ENCODE measurements around the gene DNASE1L1. TPM values are rescaled to one million over a fixed set of nuclear protein-coding genes. Genes with fewer than 3 reads are reported as not detected.
"Not testable (repeated sequence)": the region's sequence is repeated elsewhere in the genome, so short reads cannot be mapped to it uniquely, and the experiment has no call there.

DNASE1L1 gene
- total RNA-seq, 2 donors from 2014 or later, result 20.5 to 22.6 TPM

GRCh38 chrX:154411981-154412340 is 2.9 kb upstream of the DNASE1L1 start:
- peaks cover 7% of the 10 kb centered on the region for H3K4me1 Mint-ChIP-seq
- peak overlapping the region; percentile 79 for H3K27ac Mint-ChIP-seq
- H3K27me3 Mint-ChIP-seq, result no peaks in the 10 kb centered on the region
- no peaks in the 10 kb centered on the region for H3K36me3 Mint-ChIP-seq (ENCODE audit: low read depth)
- DNase-seq (peak in 2 of 3 donors; percentile 20 to 21), ATAC-seq (peak; percentile 63)
- H3K4me3 Mint-ChIP-seq, result peak overlapping the region; percentile 82
- no peaks in the 10 kb centered on the region for H3K9me3 ChIP-seq (ENCODE audit: control insufficient read depth, low read length, poor library complexity, severe bottlenecking)

- Mint-ChIP-seq H3K36me3 (ENCODE audit: low read depth) (no peaks in the 10 kb centered on the region), H3K27ac (no peak overlapping the region), H3K4me3 (peak overlapping the region; percentile 39), H3K27me3 (no peaks in the 10 kb centered on the region), H3K4me1 (peaks cover 7% of the 10 kb centered on the region)
- ATAC-seq, result no peak
- H3K9me3 ChIP-seq (ENCODE audit: control insufficient read depth, low read length, poor library complexity, severe bottlenecking), result no peaks in the 10 kb centered on the region
- DNase-seq, result no peak
These were observed 314 bp downstream of the DNASE1L1 start for GRCh38 chrX:154408659-154409221.

GRCh38 chrX:154404625-154405192 is 4.3 kb downstream of the DNASE1L1 start:
- no peak overlapping the region for H3K27ac Mint-ChIP-seq
- H3K36me3 Mint-ChIP-seq (ENCODE audit: low read depth), result peaks cover under 1% of the 10 kb centered on the region
- H3K27me3 Mint-ChIP-seq, result no peaks in the 10 kb centered on the region
- H3K9me3 ChIP-seq (ENCODE audit: control insufficient read depth, low read length, poor library complexity, severe bottlenecking), result no peaks in the 10 kb centered on the region
- DNase-seq, result no peak
- no peak overlapping the region for H3K4me3 Mint-ChIP-seq
- no peak for ATAC-seq
- H3K4me1 Mint-ChIP-seq, result peaks cover 6% of the 10 kb centered on the region

GRCh38 chrX:154403858-154404257 is 5.2 kb downstream of the DNASE1L1 start:
- H3K27me3 Mint-ChIP-seq, result no peaks in the 10 kb centered on the region
- peaks cover 3% of the 10 kb centered on the region for H3K36me3 Mint-ChIP-seq (ENCODE audit: low read depth)
- no peak overlapping the region for H3K27ac Mint-ChIP-seq
- no peak for ATAC-seq
- H3K4me1 Mint-ChIP-seq, result peaks cover 9% of the 10 kb centered on the region
- no peak for DNase-seq
- no peak overlapping the region for H3K4me3 Mint-ChIP-seq
- no peaks in the 10 kb centered on the region for H3K9me3 ChIP-seq (ENCODE audit: control insufficient read depth, low read length, poor library complexity, severe bottlenecking)

- Mint-ChIP-seq H3K4me3 (no peak overlapping the region), H3K4me1 (peaks cover 12% of the 10 kb centered on the region), H3K27me3 (no peaks in the 10 kb centered on the region), H3K27ac (no peak overlapping the region), H3K36me3 (ENCODE audit: low read depth) (peaks cover 7% of the 10 kb centered on the region)
- no peaks in the 10 kb centered on the region for H3K9me3 ChIP-seq (ENCODE audit: control insufficient read depth, low read length, poor library complexity, severe bottlenecking)
- no peak for ATAC-seq
- DNase-seq, result no peak
These were observed 5.9 kb downstream of the DNASE1L1 start for GRCh38 chrX:154403192-154403591.

GRCh38 chrX:154402622-154403127 is 6.4 kb downstream of the DNASE1L1 start:
- no peak overlapping the region for H3K4me3 Mint-ChIP-seq
- no peak for ATAC-seq
- peaks cover 15% of the 10 kb centered on the region for H3K4me1 Mint-ChIP-seq
- H3K27me3 Mint-ChIP-seq, result no peaks in the 10 kb centered on the region
- DNase-seq, result no peak
- H3K36me3 Mint-ChIP-seq (ENCODE audit: low read depth), result peaks cover 7% of the 10 kb centered on the region
- H3K9me3 ChIP-seq (ENCODE audit: control insufficient read depth, low read length, poor library complexity, severe bottlenecking), result no peaks in the 10 kb centered on the region
- H3K27ac Mint-ChIP-seq, result no peak overlapping the region

GRCh38 chrX:154401918-154402621 is 7.0 kb downstream of the DNASE1L1 start:
- DNase-seq (no peak), ATAC-seq (no peak)
- Mint-ChIP-seq H3K36me3 (ENCODE audit: low read depth) (peaks cover 7% of the 10 kb centered on the region), H3K4me1 (peaks cover 15% of the 10 kb centered on the region), H3K4me3 (no peak overlapping the region), H3K27ac (peak overlapping the region; percentile 100), H3K27me3 (no peaks in the 10 kb centered on the region)
- H3K9me3 ChIP-seq (ENCODE audit: control insufficient read depth, low read length, poor library complexity, severe bottlenecking), result no peaks in the 10 kb centered on the region

GRCh38 chrX:154401045-154401799 is 7.8 kb downstream of the DNASE1L1 start:
- peak overlapping the region; percentile 100 for H3K27ac Mint-ChIP-seq
- H3K4me1 Mint-ChIP-seq, result peaks cover 17% of the 10 kb centered on the region
- H3K9me3 ChIP-seq (ENCODE audit: control insufficient read depth, low read length, poor library complexity, severe bottlenecking), result no peaks in the 10 kb centered on the region
- ATAC-seq, result no peak
- H3K4me3 Mint-ChIP-seq, result no peak overlapping the region
- DNase-seq, result no peak
- H3K27me3 Mint-ChIP-seq, result no peaks in the 10 kb centered on the region
- H3K36me3 Mint-ChIP-seq (ENCODE audit: low read depth), result peaks cover 7% of the 10 kb centered on the region

GRCh38 chrX:154400369-154400817 is 8.7 kb downstream of the DNASE1L1 start:
- DNase-seq; H3K36me3 Mint-ChIP-seq (ENCODE audit: low read depth); H3K4me3 Mint-ChIP-seq; H3K9me3 ChIP-seq (ENCODE audit: control insufficient read depth, low read length, poor library complexity, severe bottlenecking); ATAC-seq; H3K27me3 Mint-ChIP-seq: not testable (repeated sequence)
- Mint-ChIP-seq H3K27ac (peak overlapping the region; percentile 100), H3K4me1 (peaks cover 17% of the 10 kb centered on the region)

- peak overlapping the region; percentile 99 for H3K4me3 Mint-ChIP-seq
- H3K4me1 Mint-ChIP-seq, result peaks cover 17% of the 10 kb centered on the region
- H3K27ac Mint-ChIP-seq, result peak overlapping the region; percentile 100
- peaks cover 7% of the 10 kb centered on the region for H3K36me3 Mint-ChIP-seq (ENCODE audit: low read depth)
- ATAC-seq (no peak), DNase-seq (peak in 1 of 3 donors; percentile 13)
- H3K27me3 Mint-ChIP-seq, result no peaks in the 10 kb centered on the region
- H3K9me3 ChIP-seq (ENCODE audit: control insufficient read depth, low read length, poor library complexity, severe bottlenecking), result no peaks in the 10 kb centered on the region
These were observed 9.3 kb downstream of the DNASE1L1 start for GRCh38 chrX:154399527-154400368.

GRCh38 chrX:154398668-154399526 is 10.2 kb downstream of the DNASE1L1 start:
- ATAC-seq (peak; percentile 59), DNase-seq (peak; percentile 54 to 69 (median 66))
- H3K27ac Mint-ChIP-seq, result peak overlapping the region; percentile 100
- H3K36me3 Mint-ChIP-seq (ENCODE audit: low read depth), result peaks cover 7% of the 10 kb centered on the region
- H3K4me1 Mint-ChIP-seq, result peaks cover 17% of the 10 kb centered on the region
- H3K4me3 Mint-ChIP-seq, result peak overlapping the region; percentile 99
- no peaks in the 10 kb centered on the region for H3K9me3 ChIP-seq (ENCODE audit: control insufficient read depth, low read length, poor library complexity, severe bottlenecking)
- no peaks in the 10 kb centered on the region for H3K27me3 Mint-ChIP-seq

Measured in T-helper 17 cell (primary cell).